H1 (cell line): ENCODE data around the gene TACSTD2. TPM values are rescaled to one million over a fixed set of nuclear protein-coding genes. Genes with fewer than 3 reads are reported as not detected.

Source experiments
- CBX5 ChIP-seq: fragments of 300-800, 300-1000 bp; sonication (generic); IDR thresholded peaks from 2 replicates; pipeline ENCODE4 v1.7.1; 2016; ENCODE audit warnings: antibody characterized with exemption, low read length, low read depth
- GABPA ChIP-seq: IDR thresholded peaks from 2 replicates; pipeline ENCODE4 v1.6.1; 2011; ENCODE audit warnings: mild to moderate bottlenecking, low read length, moderate library complexity, borderline replicate concordance; ENCODE audit not compliant: insufficient read depth
- JUND ChIP-seq: IDR thresholded peaks from 2 replicates; pipeline ENCODE4 v1.6.1; 2011; ENCODE audit warnings: mild to moderate bottlenecking, improper control_type of control experiment, low read length
- TAF7 ChIP-seq: optimal IDR thresholded peaks from 2 replicates; pipeline ENCODE3; 2011; ENCODE audit warnings: low read depth, mild to moderate bottlenecking, inconsistent platforms, low read length, moderate library complexity, borderline replicate concordance
- polyA plus RNA-seq, 7 experiments: library from polyadenylated mRNA; depleted of rRNA in 3 of 7; stranded (reverse) in 5 of 7; unstranded in 2 of 7; fragments of >200 nt in 5 of 7; fragments of 200-250 nt in 2 of 7; gene quantifications; 1 replicate in 5 of 7; 2 replicates in 1 of 7; 4 replicates in 1 of 7; pipeline versions ENCODE4 v1.2.1 to v1.2.3, GENCODE V29; 2011 to 2013; ENCODE audit warnings: missing spikeins in 2 of 7, mixed read lengths in 2 of 7
- total RNA-seq: library from RNA; stranded (reverse); fragmentation: NEBNext Ultra II Directional; extraction: Animal tissue kit (Norgen Biotek cat#: 25700); gene quantifications from 2 replicates; pipeline ENCODE4 v1.2.1, GENCODE V29; 2021

The TACSTD2 gene
- total and polyA plus RNA-seq, 2 of the 8 experiments (the other 6 are each of a cell fraction or from before 2014, with no cell fraction given) = 0.76 to 0.85 TPM

DNA sequence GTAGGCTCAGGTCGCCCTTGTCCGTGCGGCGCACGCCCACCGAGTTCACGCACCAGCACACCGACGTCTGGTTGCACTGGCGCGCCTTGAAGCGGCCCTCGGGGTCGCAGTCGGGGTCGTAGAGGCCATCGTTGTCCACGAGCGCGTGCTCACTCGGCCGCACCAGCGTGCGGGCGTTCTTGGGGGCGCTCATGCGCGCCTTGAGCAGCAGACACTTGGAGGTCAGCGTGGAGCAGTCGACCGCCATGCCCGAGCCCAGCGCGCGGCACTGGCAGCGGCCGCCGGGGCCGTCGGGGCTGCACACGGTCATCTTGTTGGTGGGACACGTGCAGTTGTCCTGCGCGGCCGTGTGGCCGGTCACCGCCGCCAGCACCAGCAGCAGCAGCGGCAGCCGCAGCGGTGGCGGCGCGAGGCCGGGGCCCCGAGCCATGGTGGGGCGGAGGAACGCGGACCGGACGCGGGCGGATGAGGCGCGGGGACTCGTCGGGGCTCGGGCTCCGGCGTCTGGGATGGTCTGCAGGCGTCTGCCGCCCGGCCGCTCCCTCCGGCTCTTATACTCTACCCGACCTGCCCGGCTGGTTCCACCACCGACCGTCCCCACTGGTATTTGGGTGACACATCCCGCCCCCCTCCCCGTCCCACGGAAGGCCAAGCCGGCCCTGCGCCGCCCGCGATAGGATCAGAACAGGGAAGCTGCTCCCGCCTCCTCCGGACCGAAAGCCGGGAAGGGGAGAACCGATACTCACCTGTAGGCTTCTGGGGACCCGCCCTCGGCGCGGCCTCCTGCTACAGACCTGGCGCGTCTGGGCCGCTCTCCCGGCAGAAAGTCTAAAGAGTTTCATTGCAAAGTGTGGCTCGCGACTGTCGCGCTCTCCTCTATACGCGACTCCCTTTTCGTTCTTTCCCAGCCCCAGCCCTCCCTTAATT lies at the start of gene TACSTD2 (continued):
- TF ChIP-seq CBX5 (no peak), GABPA (no peak; the same call in 1 of the 2 replicates), TAF7 (no peak), JUND (no peak)
